Measurements from ENCODE around the gene GABRE.
"Not testable (repeated sequence)": the region's sequence is repeated elsewhere in the genome, so short reads cannot be mapped to it uniquely, and the experiment has no call there.

Gene GABRE

GRCh38 chrX:151921866-151922265 is 52.6 kb downstream of the GABRE start:
- Mint-ChIP-seq H3K9me3 (no peaks in the 10 kb centered on the region), H3K4me3 (no peak overlapping the region), H3K27me3 (no peaks in the 10 kb centered on the region), H3K36me3 (no peaks in the 10 kb centered on the region), H3K27ac (no peak overlapping the region), H3K4me1 (no peaks in the 10 kb centered on the region)
- no peak for ATAC-seq

GRCh38 chrX:151921292-151921691 is 53.2 kb downstream of the GABRE start:
- Mint-ChIP-seq H3K4me3 (no peak overlapping the region), H3K27me3 (no peaks in the 10 kb centered on the region), H3K27ac (no peak overlapping the region), H3K9me3 (no peaks in the 10 kb centered on the region), H3K4me1 (no peaks in the 10 kb centered on the region), H3K36me3 (no peaks in the 10 kb centered on the region)
- ATAC-seq: no peak

- no peaks in the 10 kb centered on the region for H3K27me3 Mint-ChIP-seq
- no peak for ATAC-seq
- no peak overlapping the region for H3K27ac Mint-ChIP-seq
- no peak overlapping the region for H3K4me3 Mint-ChIP-seq
- H3K4me1 Mint-ChIP-seq: no peaks in the 10 kb centered on the region
- H3K9me3 Mint-ChIP-seq: no peaks in the 10 kb centered on the region
- no peaks in the 10 kb centered on the region for H3K36me3 Mint-ChIP-seq
Observed at GRCh38 chrX:151920530-151920929, 53.9 kb downstream of the GABRE start.

- Mint-ChIP-seq H3K4me3 (no peak overlapping the region), H3K27me3 (no peaks in the 10 kb centered on the region), H3K9me3 (no peaks in the 10 kb centered on the region), H3K27ac (no peak overlapping the region), H3K4me1 (no peaks in the 10 kb centered on the region), H3K36me3 (no peaks in the 10 kb centered on the region)
- no peak for ATAC-seq
Observed at GRCh38 chrX:151920101-151920500, 54.4 kb downstream of the GABRE start.

- no peaks in the 10 kb centered on the region for H3K27me3 Mint-ChIP-seq
- no peak for ATAC-seq
- H3K4me3 Mint-ChIP-seq: no peak overlapping the region
- no peak overlapping the region for H3K27ac Mint-ChIP-seq
- H3K9me3 Mint-ChIP-seq: no peaks in the 10 kb centered on the region
- H3K4me1 Mint-ChIP-seq: no peaks in the 10 kb centered on the region
- no peaks in the 10 kb centered on the region for H3K36me3 Mint-ChIP-seq
Observed at GRCh38 chrX:151919610-151920009, 54.9 kb downstream of the GABRE start.

GRCh38 chrX:151918736-151919135 is 55.7 kb downstream of the GABRE start:
- H3K4me1 Mint-ChIP-seq, H3K27ac Mint-ChIP-seq, H3K4me3 Mint-ChIP-seq, H3K9me3 Mint-ChIP-seq, H3K36me3 Mint-ChIP-seq, H3K27me3 Mint-ChIP-seq, ATAC-seq: not testable (repeated sequence)

- no peaks in the 10 kb centered on the region for H3K4me1 Mint-ChIP-seq
Observed at GRCh38 chrX:151912780-151913179, 61.7 kb downstream of the GABRE start, which contains the start of gene MAGEA4. MAGEA4 (plus strand) TSS chrX:151912889; CDS start chrX:151923665, 10,776 bp downstream.

GRCh38 chrX:151912221-151912620 is 62.3 kb downstream of the GABRE start:
- Mint-ChIP-seq H3K27ac (no peak overlapping the region), H3K36me3 (no peaks in the 10 kb centered on the region), H3K4me1 (no peaks in the 10 kb centered on the region), H3K4me3 (no peak overlapping the region), H3K27me3 (no peaks in the 10 kb centered on the region), H3K9me3 (no peaks in the 10 kb centered on the region)
- no peak for ATAC-seq

More at GRCh38 chrX:151912780-151913179, 61.7 kb downstream of the GABRE start, which contains the start of gene MAGEA4:
- Mint-ChIP-seq H3K27me3 (no peaks in the 10 kb centered on the region), H3K27ac (no peak within 1 kb of the TSS), H3K36me3 (no peaks in the 10 kb centered on the region), H3K9me3 (no peaks in the 10 kb centered on the region), H3K4me3 (no peak within 1 kb of the TSS)
- ATAC-seq: no peak

- no peaks in the 10 kb centered on the region for H3K9me3 Mint-ChIP-seq
- no peak for ATAC-seq
- H3K27ac Mint-ChIP-seq: no peak overlapping the region
- H3K27me3 Mint-ChIP-seq: no peaks in the 10 kb centered on the region
- no peak overlapping the region for H3K4me3 Mint-ChIP-seq
- H3K36me3 Mint-ChIP-seq: no peaks in the 10 kb centered on the region
- no peaks in the 10 kb centered on the region for H3K4me1 Mint-ChIP-seq
Observed at GRCh38 chrX:151904989-151905388, 69.5 kb downstream of the GABRE start.

Data from stimulated activated memory B cell treated with anti-CD40 and anti-IgM and Interleukin-4, amounts not matched to agents 10 μg/mL and 1 μg/mL and 100 μg/mL, for 72 hours (primary cell).